GM23248 (cell line): ENCODE data around the gene CPNE4.

Source experiments
- EZH2 ChIP-seq: fragments of 200-600 bp; sonication (generic); IDR thresholded peaks from 2 replicates; pipeline ENCODE4 v1.6.1; 2018; ENCODE audit warnings: antibody characterized with exemption, mild to moderate bottlenecking; ENCODE audit not compliant: insufficient read depth, poor library complexity, severe bottlenecking
- EZH2phosphoT487 ChIP-seq: fragments of 200-600 bp; sonication (generic); IDR thresholded peaks from 2 replicates; pipeline ENCODE4 v1.6.1; 2018; ENCODE audit warnings: antibody characterized with exemption, moderate library complexity, mild to moderate bottlenecking, low read depth; ENCODE audit not compliant: insufficient read depth

GRCh38 chr3:131699001-131699400 lies 335.8 kb downstream of the CPNE4 start:
- no peak for TF ChIP-seq EZH2
- no peak for TF ChIP-seq EZH2phosphoT487
